Measurements from ENCODE around the gene BLID.

BLID gene

GRCh38 chr11:122108192-122108799, 7.7 kb downstream of the BLID start:
- intact Hi-C loops (cut with DNase I) = loop anchor here (5.0 to 10.0 kb wide), 3 partner anchors 49 to 397 kb away; no protein-coding TSS in a partner anchor
- DNase-seq = peak in 1 of 10 donors; percentile 69

- intact Hi-C loops (cut with DNase I) = loop anchor here (5.0 to 10.0 kb wide), 3 partner anchors 50 to 397 kb away; no protein-coding TSS in a partner anchor
- DNase-seq = no peak
These were observed 8.4 kb downstream of the BLID start for GRCh38 chr11:122107566-122107965.

GRCh38 chr11:122107045-122107444, 9.0 kb downstream of the BLID start:
- DNase-seq = no peak
- intact Hi-C loops (cut with DNase I) = loop anchor here (5.0 to 10.0 kb wide), 3 partner anchors 50 to 398 kb away; no protein-coding TSS in a partner anchor

- peak in 7 of 10 donors; percentile 20 to 78 (median 44) for DNase-seq
- intact Hi-C loops (cut with DNase I) = loop anchor here (5.0 to 10.0 kb wide), 3 partner anchors 52 to 400 kb away; no protein-coding TSS in a partner anchor
These were observed 10.8 kb downstream of the BLID start for GRCh38 chr11:122105044-122105758.

- no peak for DNase-seq
- intact Hi-C loops (cut with DNase I) = loop anchor here (10.0 kb wide), 1 partner anchor 400 kb away; no protein-coding TSS in a partner anchor
These were observed 11.7 kb downstream of the BLID start for GRCh38 chr11:122104341-122104740.

GRCh38 chr11:122103726-122104125, 12.3 kb downstream of the BLID start:
- intact Hi-C loops (cut with DNase I) = loop anchor here (2.0 to 10.0 kb wide), 2 partner anchors 81 to 401 kb away; no protein-coding TSS in a partner anchor
- DNase-seq = no peak

- intact Hi-C loops (cut with DNase I) = loop anchor here (2.0 to 10.0 kb wide), 2 partner anchors 81 to 401 kb away; no protein-coding TSS in a partner anchor
- no peak for DNase-seq
These were observed 12.7 kb downstream of the BLID start for GRCh38 chr11:122103321-122103720.

- DNase-seq = no peak
- intact Hi-C loops (cut with DNase I) = loop anchor here (2.0 to 10.0 kb wide), 2 partner anchors 80 to 402 kb away; no protein-coding TSS in a partner anchor
These were observed 13.6 kb downstream of the BLID start for GRCh38 chr11:122102426-122102825.

GRCh38 chr11:122101625-122102291, 14.3 kb downstream of the BLID start:
- intact Hi-C loops (cut with DNase I) = loop anchor here (1.0 to 10.0 kb wide), 5 partner anchors 79 to 446 kb away; no protein-coding TSS in a partner anchor
- DNase-seq = peak; percentile 64 to 96 (median 78)

GRCh38 chr11:122100756-122101080, 15.3 kb downstream of the BLID start:
- peak; percentile 52 to 93 (median 66) for DNase-seq
- intact Hi-C loops (cut with DNase I) = loop anchor here (1.0 to 10.0 kb wide), 4 partner anchors 102 to 445 kb away; no protein-coding TSS in a partner anchor

GRCh38 chr11:122100037-122100755, 15.8 kb downstream of the BLID start:
- intact Hi-C loops (cut with DNase I) = loop anchor here (2.0 to 10.0 kb wide), 3 partner anchors 103 to 405 kb away; no protein-coding TSS in a partner anchor
- peak; percentile 44 to 94 (median 58) for DNase-seq

GRCh38 chr11:122099374-122100036, 16.5 kb downstream of the BLID start:
- intact Hi-C loops (cut with DNase I) = loop anchor here (2.0 to 10.0 kb wide), 3 partner anchors 103 to 405 kb away; no protein-coding TSS in a partner anchor
- peak in 1 of 10 donors; percentile 15 for DNase-seq

- intact Hi-C loops (cut with DNase I) = no loop called here
- no peak for DNase-seq
These were observed 17.6 kb downstream of the BLID start for GRCh38 chr11:122098261-122098980.

GRCh38 chr11:122097419-122098001, 18.5 kb downstream of the BLID start:
- DNase-seq = peak in 1 of 10 donors; percentile 64
- intact Hi-C loops (cut with DNase I) = no loop called here

GRCh38 chr11:122096272-122097112, 19.5 kb downstream of the BLID start:
- intact Hi-C loops (cut with DNase I) = no loop called here
- no peak for DNase-seq

GRCh38 chr11:122095681-122096262, 20.2 kb downstream of the BLID start:
- intact Hi-C loops (cut with DNase I) = no loop called here
- DNase-seq = no peak

GRCh38 chr11:122094836-122095235, 21.2 kb downstream of the BLID start:
- no peak for DNase-seq
- intact Hi-C loops (cut with DNase I) = no loop called here

Data from posterior cingulate gyrus (tissue), 11 donors.